Measurements from ENCODE around the gene IGSF21. TPM values are rescaled to one million over a fixed set of nuclear protein-coding genes. Genes with fewer than 3 reads are reported as not detected.

IGSF21 gene
- total RNA-seq, 1 donor from 2014 or later = 0.35 TPM

DNA sequence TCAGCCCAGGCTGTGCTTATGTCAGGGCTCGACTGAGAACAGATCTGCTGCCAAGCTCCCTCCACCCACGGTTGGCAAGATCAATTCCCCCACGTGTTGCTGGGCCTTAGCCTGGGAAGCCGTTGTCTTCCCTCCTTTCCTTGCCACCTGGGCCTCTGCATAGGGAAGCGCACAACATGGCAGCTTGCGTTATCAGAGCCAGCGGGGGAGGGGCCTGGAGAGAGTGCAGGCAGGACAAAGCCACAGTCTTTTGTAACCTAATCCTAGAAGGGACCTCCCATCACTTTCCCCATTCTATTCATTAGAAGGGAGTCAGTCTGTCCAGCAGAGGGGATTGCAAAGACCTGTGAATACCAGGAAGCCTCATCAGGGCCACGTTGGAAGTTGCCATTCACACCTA is 17.0 kb upstream of the IGSF21 start:
- Mint-ChIP-seq H3K27me3 (ENCODE audit: low read depth) (peaks cover 34% of the 10 kb centered on the region), H3K4me1 (peaks cover 12% of the 10 kb centered on the region)

GRCh38 chr1:18091660-18092446 is 15.7 kb upstream of the IGSF21 start:
- H3K36me3 Mint-ChIP-seq (ENCODE audit: low read depth) = no peaks in the 10 kb centered on the region
- DNase-seq (ENCODE audit: low read depth, low spot score) = no peak
- no peak overlapping the region for H3K27ac Mint-ChIP-seq (ENCODE audit: unreplicated experiment)
- TF ChIP-seq, protein P1, sequence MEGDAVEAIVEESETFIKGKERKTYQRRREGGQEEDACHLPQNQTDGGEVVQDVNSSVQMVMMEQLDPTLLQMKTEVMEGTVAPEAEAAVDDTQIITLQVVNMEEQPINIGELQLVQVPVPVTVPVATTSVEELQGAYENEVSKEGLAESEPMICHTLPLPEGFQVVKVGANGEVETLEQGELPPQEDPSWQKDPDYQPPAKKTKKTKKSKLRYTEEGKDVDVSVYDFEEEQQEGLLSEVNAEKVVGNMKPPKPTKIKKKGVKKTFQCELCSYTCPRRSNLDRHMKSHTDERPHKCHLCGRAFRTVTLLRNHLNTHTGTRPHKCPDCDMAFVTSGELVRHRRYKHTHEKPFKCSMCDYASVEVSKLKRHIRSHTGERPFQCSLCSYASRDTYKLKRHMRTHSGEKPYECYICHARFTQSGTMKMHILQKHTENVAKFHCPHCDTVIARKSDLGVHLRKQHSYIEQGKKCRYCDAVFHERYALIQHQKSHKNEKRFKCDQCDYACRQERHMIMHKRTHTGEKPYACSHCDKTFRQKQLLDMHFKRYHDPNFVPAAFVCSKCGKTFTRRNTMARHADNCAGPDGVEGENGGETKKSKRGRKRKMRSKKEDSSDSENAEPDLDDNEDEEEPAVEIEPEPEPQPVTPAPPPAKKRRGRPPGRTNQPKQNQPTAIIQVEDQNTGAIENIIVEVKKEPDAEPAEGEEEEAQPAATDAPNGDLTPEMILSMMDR (conservative IDR thresholded peaks at IDR 0.05) = no peak
- peaks cover 12% of the 10 kb centered on the region for H3K4me1 Mint-ChIP-seq
- peaks cover 43% of the 10 kb centered on the region for H3K27me3 Mint-ChIP-seq (ENCODE audit: low read depth)
- no peaks in the 10 kb centered on the region for H3K9me3 Mint-ChIP-seq
- no peak overlapping the region for H3K4me3 Mint-ChIP-seq

More for the DNA sequence above, 17.0 kb upstream of the IGSF21 start:
- TF ChIP-seq, protein P1 (conservative IDR thresholded peaks at IDR 0.05) = no peak
- no peaks in the 10 kb centered on the region for H3K9me3 Mint-ChIP-seq
- H3K36me3 Mint-ChIP-seq (ENCODE audit: low read depth) = no peaks in the 10 kb centered on the region
- DNase-seq (ENCODE audit: low read depth, low spot score) = no peak
- no peak overlapping the region for H3K27ac Mint-ChIP-seq (ENCODE audit: unreplicated experiment)
- no peak overlapping the region for H3K4me3 Mint-ChIP-seq

DNA sequence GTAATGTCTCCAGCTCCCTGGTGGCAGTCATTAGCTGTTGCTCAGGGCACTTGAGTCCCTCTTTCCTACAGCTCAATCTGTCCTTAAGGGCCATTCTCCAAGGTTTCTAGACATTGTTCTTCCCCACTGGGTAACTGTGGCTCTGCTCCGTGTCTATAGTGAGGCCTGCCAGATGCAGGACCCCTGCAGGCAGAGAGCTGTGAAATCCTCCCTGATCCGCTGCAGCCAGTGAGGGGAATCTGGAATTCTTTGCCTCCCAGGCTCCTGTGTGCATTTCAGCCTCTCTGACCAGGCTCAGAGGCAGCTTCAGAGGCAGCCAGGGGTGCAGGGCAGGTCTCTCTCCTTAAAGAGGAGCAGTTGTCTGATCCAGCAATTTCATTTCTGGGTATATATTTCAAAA is 14.4 kb upstream of the IGSF21 start:
- no peak for DNase-seq (ENCODE audit: low read depth, low spot score)
- Mint-ChIP-seq H3K9me3 (no peaks in the 10 kb centered on the region), H3K36me3 (ENCODE audit: low read depth) (no peaks in the 10 kb centered on the region), H3K27me3 (ENCODE audit: low read depth) (peaks cover 46% of the 10 kb centered on the region), H3K4me1 (peaks cover 12% of the 10 kb centered on the region), H3K4me3 (no peak overlapping the region), H3K27ac (ENCODE audit: unreplicated experiment) (no peak overlapping the region)
- TF ChIP-seq, protein P1 (conservative IDR thresholded peaks at IDR 0.05) = no peak

DNA sequence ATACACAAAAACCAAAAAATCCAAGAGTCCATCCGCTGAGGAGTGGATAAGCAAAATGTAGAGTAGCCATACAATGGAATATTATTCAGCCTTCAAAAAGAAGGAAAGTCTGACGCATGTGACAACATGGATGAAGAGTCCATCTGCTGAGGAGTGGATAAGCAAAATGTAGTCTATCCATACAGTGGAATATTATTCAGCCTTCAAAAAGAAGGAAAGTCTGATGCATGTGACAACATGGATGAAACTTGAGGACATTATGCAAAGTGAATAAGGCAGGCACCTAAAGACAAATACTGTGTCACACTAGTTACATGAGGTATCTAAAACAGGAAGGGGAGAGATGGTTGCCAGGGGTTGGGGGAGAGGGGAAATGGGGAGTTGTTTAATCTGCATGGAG is 14.0 kb upstream of the IGSF21 start:
- Mint-ChIP-seq H3K27me3 (ENCODE audit: low read depth) (peaks cover 48% of the 10 kb centered on the region), H3K9me3 (no peaks in the 10 kb centered on the region), H3K4me3 (no peak overlapping the region), H3K4me1 (peaks cover 12% of the 10 kb centered on the region), H3K27ac (ENCODE audit: unreplicated experiment) (no peak overlapping the region), H3K36me3 (ENCODE audit: low read depth) (no peaks in the 10 kb centered on the region)
- TF ChIP-seq, protein P1 (conservative IDR thresholded peaks at IDR 0.05) = no peak
- DNase-seq (ENCODE audit: low read depth, low spot score) = no peak

DNA sequence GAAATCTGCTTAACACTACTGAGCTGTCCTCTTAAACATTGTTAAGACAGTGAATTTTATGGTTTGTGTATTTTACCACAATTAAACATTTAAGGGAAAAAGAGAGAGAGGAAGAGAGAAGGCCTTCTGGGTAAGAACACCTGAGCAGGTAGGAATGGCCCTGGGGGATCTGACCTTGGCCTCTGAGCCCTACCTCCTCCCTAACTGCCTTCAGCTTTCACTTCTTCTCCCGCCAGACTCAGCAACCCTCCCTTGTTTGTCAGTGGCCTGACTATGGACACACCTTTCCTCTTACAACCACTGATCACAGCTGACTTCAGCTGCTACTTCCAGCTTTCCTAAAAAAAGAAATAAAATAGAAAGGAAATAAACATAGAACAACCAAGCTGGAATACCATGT is 13.5 kb upstream of the IGSF21 start:
- no peaks in the 10 kb centered on the region for H3K9me3 Mint-ChIP-seq
- H3K27me3 Mint-ChIP-seq (ENCODE audit: low read depth) = peaks cover 48% of the 10 kb centered on the region
- no peak overlapping the region for H3K27ac Mint-ChIP-seq (ENCODE audit: unreplicated experiment)
- peaks cover 12% of the 10 kb centered on the region for H3K4me1 Mint-ChIP-seq
- H3K4me3 Mint-ChIP-seq = no peak overlapping the region
- TF ChIP-seq, protein P1 (conservative IDR thresholded peaks at IDR 0.05) = no peak
- no peaks in the 10 kb centered on the region for H3K36me3 Mint-ChIP-seq (ENCODE audit: low read depth)
- no peak for DNase-seq (ENCODE audit: low read depth, low spot score)
